Measurements from ENCODE around the gene CEP126.

GRCh38 chr11:101867951-101868350, 46.9 kb upstream of the CEP126 start:
- TF ChIP-seq POLR2AphosphoS5 (IDR thresholded peaks at IDR 0.05; ENCODE audit: low read depth), result no peak
- no peak for TF ChIP-seq CTCF (IDR thresholded peaks at IDR 0.05; ENCODE audit: insufficient read depth, low read length)
- no peak for TF ChIP-seq GABPA (IDR thresholded peaks at IDR 0.05; ENCODE audit: low read depth)
- no peak for TF ChIP-seq SPI1 (IDR thresholded peaks at IDR 0.05; ENCODE audit: borderline replicate concordance, low read depth)
- TF ChIP-seq, protein P1, sequence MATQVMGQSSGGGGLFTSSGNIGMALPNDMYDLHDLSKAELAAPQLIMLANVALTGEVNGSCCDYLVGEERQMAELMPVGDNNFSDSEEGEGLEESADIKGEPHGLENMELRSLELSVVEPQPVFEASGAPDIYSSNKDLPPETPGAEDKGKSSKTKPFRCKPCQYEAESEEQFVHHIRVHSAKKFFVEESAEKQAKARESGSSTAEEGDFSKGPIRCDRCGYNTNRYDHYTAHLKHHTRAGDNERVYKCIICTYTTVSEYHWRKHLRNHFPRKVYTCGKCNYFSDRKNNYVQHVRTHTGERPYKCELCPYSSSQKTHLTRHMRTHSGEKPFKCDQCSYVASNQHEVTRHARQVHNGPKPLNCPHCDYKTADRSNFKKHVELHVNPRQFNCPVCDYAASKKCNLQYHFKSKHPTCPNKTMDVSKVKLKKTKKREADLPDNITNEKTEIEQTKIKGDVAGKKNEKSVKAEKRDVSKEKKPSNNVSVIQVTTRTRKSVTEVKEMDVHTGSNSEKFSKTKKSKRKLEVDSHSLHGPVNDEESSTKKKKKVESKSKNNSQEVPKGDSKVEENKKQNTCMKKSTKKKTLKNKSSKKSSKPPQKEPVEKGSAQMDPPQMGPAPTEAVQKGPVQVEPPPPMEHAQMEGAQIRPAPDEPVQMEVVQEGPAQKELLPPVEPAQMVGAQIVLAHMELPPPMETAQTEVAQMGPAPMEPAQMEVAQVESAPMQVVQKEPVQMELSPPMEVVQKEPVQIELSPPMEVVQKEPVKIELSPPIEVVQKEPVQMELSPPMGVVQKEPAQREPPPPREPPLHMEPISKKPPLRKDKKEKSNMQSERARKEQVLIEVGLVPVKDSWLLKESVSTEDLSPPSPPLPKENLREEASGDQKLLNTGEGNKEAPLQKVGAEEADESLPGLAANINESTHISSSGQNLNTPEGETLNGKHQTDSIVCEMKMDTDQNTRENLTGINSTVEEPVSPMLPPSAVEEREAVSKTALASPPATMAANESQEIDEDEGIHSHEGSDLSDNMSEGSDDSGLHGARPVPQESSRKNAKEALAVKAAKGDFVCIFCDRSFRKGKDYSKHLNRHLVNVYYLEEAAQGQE (IDR thresholded peaks at IDR 0.05; ENCODE audit: insufficient replicate concordance, low read depth), result no peak

All from HL-60 (cell line).